NCI-H1436 (cell line): Measurements from ENCODE around the gene NDUFB7.
A peak's percentile ranks its signal among the peaks of the same experiment; 100 is the strongest.
"Not testable (repeated sequence)": the region's sequence is repeated elsewhere in the genome, so short reads cannot be mapped to it uniquely, and the experiment has no call there.

Experiments
- DNase-seq: peaks from one replicate; lab custom pipeline; 2025; lab: John Stamatoyannopoulos, UW

Gene NDUFB7

DNA sequence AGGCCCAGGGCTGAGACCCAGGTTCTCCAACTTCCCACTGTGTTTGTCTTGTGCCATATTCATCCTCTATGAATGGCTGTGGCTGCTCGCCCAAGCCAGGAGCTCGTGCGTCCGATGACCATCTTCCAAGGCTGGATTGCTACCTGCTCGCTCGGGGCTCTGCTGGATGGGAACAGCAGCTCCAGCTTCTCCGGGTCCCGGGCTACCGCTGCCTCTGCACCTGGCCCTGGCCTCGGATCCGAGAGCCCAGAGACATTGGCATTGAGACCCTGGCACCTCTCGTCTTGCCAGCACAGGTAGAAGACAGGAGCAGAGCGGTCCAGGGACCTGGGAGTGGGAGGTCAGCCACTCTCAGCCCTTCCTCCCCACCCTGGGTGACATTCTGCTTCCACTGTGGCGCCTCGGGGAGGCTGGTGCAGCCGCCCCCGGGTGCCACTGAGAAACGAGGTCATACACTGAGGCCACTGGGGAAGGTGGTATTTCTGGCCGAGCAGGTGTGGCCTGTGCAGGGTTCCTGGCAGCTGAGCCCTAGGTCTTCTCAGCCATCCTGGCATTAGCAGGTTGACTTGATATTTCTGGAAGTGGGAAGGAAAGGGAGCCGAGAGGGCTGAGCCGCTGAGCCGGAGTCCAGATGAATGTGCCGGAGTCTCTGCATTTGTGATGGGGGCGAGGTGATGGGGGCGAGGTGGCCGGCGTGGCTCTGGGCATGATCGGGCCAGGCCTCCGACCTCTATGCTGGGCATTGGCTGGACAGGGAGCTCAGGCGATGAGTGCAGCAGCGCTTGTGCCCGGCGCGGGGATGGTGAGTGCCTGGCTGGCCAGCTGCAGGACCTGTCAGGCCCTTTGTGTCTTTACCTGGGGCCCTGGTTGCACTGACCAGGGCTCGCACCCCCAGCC is 18.6 kb downstream of the NDUFB7 start:
- DNase-seq: no peak

DNA sequence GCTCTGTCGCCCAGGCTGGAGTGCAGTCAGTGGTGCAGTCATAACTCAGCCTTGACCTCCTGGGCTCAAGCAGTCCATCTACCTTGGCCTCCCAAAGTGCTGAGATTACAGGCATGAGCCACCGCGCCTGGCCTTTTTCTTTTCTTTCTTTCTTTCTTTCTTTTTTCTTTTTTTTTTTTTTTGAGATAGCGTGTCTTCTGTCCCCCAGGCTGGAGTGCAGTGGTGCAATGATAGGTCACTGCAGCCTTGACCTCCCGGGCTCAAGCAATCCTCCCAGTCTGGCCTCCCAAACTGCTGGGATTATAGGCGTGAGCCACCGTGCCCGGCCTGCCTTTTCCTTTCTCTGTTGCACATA is 19.9 kb downstream of the NDUFB7 start:
- DNase-seq: not testable (repeated sequence)

DNA sequence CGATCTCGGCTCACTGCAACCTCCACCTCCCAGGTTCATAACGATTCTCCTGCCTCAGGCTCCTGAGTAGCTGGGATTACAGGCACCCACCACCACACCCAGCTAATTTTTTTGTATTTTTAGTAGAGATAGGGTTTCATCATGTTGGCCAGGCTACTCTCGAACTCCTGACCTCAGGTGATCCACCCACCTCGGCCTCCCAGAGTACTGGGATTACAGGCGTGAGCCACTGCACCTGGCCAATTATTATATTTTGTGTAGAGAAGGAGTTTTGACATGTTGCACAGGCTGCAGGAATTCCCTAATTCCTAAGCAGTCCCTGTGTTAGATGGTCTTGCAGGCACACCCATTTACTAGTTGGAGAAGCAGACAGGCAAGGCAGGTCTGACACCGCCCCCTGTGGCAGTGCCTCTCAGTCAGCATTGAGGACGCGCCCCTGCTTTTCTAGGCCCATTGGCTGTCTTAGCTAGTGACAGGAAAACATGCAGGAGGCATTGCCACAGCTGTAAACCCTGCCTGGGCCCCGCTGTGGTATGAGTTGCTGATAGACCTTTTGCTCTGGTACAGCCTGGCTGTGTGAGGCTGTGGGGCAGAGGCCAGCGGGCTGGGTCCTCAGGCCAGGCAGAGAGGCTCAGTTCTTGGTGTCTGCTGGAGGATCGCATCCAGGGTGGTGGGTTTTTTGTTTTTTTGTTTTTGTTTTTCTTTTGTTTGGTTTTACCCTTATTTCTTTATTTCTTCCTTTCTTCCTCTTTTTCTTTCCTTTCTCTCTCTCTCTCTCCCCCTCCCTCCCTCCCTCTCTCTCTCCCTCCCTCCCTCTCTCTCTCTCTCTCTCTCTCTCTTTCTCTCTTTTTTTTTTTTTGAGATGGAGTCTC is 20.5 kb downstream of the NDUFB7 start:
- not testable (repeated sequence) for DNase-seq

DNA sequence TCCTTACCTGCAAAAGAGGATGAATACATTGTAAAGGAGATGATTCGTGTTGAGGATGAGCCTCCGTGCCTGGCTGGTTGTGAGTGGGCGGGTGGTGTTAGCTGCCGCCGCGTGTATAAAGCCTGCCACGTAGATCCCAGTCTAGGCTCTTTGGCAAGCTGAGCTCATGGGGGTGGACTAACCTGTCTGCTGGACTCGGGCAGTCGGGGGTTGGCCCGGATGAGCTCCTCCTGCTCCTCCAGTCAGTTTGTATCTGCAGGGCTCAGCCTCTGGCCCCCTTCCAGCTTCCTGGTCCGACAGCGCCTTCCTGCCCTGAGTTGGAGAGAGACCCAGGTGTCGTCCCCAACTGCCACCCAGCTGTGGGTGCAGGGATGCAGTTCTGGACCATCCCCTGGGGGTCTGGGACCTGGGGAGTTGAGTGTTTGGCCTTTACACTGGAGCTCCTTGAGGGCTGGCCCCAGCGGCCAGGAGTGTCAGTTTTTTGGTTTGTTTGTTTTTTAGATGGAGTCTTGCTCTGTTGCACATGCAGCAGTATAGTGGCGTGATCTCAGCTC is 21.6 kb downstream of the NDUFB7 start:
- DNase-seq: no peak

DNA sequence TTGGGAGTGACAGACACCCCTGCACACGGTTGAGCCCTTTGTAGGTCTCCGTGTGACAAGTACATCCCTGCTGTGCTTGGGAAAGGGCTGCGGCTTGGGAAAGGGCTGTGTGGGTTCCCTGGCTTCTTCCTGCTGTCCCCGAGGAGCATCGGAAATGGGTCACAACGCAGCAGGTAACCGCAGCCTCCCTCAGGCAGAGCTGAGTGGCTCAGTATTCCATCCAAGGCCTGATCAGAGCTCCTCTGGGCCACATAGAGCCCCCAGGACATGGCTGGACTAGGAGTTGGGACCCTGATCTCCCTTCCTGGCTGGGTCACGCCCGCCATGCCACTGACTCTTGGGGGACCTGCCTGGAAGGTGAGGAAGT is 26.2 kb downstream of the NDUFB7 start:
- no peak for DNase-seq

DNA sequence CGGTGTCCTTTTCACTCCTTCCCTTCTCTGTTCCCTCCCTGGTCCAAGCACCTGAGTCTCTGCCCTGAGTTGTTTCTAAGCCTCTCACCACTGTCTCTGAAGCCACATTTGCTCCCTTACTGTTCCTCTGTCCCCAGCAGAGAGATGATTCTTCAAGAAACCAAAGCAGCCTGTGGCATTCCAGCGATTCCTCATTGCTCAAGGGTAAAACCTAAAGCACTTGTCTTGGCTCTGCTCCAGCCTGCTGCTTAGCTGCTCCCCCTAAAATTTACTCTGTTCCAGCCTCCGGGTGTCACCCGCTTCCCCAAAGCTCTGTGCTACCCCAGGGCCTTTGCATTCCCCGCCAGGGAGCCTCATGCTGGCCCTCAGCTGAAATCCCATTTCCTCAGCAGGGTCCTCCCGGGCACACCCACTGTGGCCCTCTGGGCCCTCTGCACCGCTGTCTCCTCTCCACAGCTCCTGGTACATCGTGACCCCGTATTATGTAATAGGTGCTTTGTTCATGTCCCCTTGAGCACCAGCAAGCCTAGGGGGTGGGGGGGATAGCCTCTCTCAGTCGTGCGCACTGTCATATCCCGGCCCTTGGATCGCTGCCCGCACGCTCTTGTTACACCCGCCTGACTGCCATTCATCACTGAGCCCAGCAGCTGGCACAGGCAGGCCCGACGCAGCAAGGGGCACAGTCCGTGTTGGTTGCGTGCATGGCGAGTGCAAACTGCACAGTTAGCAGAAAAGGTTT is 26.7 kb downstream of the NDUFB7 start:
- DNase-seq: peak; percentile 87

DNA sequence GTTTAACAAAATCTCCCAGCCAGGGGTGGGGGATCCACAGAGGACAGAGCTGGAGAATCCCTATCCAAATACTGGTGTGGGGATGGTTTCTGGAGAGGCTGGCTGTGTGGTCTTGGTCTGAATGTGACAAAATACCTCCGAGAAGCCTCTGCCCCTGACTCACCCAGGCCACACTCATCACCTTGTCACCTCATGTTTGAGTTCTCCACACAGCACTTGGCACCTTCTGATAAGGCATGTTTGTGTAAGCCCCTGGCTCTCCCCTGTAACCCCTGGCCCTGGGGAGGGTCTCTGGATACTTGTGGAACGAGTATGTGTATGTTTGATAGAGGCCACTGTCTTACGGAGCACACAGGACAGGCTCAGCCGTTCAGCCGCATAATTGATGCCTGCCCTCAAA is 27.8 kb downstream of the NDUFB7 start:
- DNase-seq: no peak

DNA sequence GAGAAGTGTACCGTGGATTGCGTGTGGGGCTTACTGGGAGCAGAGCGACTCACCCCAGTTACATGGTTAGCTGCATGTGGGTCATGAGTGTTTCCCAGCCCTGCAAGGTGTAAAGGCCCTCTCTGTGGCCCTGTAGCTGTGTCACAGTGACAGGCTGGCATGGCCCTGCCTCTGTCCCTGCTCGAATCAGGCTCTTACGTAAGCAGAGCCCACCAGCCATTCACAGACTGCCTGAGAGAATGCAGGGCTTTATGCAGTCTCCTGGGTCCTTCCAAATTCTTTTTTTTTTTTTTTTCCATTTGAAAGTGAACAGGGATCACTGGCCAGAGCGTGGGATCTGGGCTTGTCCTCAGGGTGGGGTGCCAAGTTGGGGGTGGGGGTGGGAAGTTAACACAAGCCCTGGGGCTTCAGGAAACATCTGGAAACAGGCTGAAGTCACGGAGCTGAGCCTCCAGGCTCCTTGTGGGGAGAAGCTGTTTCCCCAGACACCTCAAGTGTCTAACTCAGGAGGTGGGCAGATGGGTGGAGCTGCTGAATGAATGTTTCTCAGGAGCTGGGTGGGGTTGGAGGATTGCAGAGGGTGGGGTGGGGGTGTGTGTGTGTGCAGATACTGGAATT is 29.0 kb downstream of the NDUFB7 start:
- DNase-seq: no peak

DNA sequence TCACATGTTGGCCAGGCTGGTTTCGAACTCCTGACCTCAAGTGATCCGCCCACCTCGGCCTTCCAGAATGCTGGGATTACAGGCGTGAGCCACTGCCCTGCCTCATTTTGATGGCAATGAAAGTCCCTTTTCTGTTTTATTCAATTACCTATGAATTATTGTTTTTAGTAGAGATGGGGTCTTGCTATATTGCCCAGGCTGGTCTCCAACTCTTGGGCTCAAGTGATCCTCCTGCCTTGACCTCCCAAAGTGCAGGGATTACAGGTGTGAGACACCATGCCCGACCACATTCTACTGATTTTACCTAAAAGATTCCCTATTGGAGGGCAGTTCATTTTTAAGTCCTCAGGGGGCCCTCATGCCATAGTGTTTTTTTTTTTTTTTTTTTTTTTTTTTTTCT is 29.9 kb downstream of the NDUFB7 start:
- not testable (repeated sequence) for DNase-seq

DNA sequence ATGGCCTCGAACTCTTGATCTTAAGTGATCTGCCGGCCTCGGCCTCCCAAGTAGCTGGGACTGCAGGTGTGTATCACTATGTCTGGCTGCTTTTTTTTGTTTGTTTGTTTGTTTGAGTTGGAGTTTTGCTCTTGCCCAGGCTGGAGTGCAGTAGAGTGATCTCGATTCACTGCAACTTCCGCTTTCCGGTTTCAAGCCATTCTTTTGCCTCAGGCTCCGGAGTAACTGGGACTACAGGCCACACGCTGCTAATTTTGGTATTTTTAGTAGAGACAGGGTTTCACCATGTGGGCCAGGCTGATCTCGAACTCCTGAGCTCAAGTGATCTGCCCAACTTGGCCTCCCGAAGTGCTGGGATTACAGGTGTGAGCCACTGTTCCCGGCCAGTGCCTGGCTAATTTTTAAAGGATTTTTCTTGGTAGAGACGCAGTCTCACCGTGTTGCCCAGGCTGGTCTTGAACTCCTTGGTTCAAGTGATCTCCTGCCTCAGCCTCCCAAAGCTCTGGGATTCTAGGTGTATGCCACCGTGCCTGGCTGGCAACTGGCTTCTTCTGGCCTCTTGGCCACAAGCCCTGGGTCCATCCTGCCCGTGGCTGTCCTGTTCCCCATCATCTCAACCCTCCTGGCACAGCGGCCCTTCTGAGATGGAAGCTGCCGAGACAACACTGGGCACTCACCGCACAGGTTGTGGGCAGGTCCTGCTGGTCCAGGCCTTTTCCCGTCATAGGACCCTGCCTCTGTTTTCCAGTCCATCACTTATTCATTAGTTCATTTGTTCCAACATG is 30.9 kb downstream of the NDUFB7 start:
- DNase-seq: no peak

DNA sequence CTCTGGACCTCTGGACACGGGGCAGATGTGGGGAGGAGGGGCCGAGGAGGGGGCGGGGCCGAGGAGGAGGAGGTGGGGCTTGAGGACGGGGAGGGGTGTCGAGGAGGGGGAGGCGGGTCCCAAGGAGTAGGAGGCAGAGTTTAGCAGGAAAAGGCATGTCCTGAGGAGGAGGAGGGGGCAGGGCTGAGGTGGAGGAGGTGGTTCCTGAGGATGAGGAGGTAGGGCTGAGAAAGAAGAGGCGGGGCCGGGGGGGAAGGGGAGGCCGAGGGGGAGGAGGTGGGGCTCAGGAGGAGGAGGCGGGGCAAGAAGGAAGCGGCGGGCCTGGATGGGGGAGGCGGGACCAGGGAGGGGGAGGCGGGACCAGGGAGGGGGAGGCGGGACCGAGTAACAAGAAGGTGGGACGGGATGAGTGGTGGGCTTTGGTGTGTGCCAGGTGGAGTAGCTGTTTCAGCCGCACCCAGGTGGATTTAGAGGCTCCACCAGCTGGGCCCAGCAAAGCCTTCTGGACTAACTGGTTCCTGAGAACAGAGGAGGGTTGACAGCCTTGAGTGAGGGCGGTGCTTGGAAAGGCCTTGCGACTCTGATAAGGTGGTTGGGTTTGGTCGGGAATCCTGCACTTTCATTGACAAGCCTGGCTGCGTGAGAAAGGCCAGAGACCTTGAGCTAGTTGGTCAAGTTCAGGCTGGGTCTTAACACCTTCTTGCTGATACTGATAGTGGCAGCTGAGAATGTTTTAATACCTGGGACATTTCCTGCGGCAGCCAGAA is 34.8 kb downstream of the NDUFB7 start:
- DNase-seq: no peak

DNA sequence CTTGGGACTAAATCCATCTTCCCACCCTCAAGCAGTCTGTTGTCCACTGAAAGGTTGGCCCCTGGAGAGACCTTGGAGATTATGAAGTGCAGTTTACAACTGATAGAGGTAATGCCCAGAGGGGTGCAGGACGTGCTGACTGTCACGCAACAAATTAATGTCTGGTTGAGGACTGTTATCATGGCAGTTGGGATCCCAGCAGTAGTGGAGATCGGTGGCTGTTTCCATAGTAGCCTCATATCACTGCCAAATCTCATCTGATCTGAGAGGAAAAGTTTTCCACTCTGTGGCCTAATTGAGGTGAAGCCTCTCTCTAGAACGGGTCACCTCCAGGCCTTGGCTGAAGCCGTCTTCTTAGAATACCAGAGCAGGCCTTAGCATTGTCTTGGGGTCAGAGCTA is 38.4 kb downstream of the NDUFB7 start:
- DNase-seq: no peak

DNA sequence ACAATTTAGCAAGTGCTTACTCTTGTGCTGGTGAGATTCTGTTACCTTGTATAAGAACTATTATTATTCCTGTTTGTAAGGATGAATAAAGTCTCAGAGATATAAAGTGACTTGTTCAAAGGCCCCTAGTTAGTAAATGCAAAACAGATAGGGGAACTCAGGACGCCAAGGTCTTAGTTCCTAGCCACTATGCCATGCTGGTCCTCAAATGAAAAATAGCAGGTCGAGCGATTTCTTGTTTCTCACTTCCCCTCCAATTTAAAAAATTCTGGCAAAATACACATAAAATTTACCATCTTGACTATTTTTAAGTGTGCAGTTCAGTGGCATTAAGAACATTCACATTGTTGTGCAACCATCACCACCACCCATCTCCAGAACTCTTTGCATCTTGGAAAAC is 41.4 kb downstream of the NDUFB7 start:
- no peak for DNase-seq

DNA sequence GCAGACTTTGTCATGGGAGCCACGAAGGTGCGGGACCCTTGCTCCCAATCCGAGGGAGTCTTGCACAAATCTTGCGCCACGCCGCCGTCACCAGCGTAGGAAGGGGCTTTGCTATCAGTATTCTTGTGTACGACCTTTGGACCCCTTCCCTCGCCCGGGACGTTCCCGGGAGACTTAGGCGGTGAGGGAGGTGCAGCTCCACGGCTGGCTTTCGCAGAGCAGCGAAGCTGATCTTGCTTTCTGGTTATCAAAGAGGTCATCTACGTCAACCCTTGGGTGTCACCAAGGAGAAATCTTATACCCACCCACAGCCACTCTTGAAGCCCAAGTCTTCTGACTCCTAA is 41.9 kb downstream of the NDUFB7 start:
- no peak for DNase-seq

DNA sequence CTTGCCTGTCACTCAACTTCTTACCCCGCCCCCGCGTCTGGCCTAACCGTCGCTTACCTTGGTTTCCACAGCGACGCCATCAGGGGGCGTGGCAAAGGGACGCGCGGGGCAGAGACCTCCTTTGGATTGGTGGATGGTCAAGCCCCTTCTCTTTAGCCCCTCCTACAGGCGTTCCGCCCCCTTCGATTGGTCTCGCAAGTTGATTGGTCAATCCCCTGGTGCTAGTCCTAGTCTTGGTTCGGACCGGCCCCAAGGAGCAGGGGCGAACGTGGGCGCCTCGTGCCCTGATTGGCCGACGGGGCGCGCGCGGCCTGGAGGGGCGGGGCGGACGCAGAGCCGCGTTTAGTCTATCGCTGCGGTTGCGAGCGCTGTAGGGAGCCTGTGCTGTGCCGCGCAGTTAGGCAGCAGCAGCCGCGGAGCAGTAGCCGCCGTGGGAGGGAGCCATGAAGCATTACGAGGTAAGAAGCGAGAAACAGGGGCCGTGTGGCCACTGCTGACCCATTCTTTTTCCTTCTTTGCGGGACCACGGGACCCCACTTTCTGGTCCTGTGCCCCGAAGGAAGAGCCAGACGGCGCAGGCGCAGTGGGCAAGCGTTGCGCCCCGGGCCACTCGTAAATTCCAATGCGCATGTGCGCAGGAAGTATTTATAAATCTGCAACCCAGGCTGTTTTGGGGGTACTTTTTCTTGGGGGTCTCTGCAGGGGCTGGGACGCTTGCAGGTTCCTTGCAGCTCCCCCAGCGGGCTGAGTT is 42.4 kb downstream of the NDUFB7 start, which contains the start of gene TECR:
TSS of gene TECR (plus strand) at position 341 of the 751 bp plus-strand sequence. CDS start at position 444, 103 bp downstream.
- peak; percentile 100 for DNase-seq

DNA sequence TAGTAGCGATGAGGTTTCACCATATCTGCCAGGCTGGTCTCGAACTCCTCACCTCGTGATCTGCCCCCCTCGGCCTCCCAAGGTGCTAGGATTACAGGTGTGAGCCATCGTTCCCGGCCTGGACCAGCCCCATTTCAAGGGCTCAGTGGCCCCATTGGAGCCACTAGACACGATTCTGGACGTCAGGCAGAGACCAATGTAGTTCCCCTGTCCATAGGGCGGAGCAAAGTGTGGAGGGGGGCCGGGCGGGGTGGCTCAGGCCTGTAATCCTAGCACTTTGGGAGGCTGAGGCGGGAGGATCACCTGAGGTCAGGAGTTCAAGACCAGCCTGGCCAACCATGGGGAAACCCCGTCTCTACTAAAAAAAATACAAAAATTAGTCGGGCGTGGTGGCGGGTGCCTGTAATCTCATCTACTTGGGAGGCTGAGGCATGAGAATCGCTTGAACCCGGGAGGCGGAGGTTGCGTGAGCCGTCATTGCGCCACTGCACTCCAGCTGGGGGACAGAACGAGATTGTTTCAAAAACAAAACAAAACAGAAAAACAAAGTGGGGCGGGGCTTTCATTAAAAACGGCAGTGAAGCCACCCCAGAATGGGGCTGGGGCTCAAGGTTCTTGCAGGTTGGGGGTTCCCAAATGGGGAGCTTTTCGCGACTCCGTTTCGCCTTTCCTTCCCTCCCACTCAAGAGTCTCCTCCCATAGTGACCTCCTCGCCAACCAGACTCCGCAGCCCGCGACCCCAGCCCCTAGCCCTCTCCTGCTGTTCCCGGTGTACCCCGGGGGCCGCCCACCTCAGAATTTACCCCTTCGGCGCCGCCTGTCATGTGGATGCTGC is 43.2 kb downstream of the NDUFB7 start:
- no peak for DNase-seq

DNA sequence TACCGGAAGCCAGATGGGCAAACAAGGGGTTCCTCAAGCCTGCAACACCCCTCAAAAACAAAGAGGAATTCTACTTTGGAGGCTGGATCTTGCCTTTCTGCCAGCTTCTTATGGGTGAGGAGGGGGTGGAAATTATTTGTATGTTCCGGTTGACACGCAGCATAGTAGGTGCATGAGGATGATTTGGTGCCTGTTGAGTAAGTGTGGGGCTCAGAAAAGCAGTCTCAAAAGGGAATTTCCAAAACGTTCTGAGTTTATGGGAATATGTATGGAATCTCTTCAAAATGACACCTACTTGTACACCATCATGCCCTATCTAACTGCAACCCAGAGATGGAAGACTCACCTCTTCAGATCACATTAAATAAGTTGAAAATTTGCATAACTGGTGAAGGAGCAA is 45.4 kb downstream of the NDUFB7 start:
- no peak for DNase-seq

DNA sequence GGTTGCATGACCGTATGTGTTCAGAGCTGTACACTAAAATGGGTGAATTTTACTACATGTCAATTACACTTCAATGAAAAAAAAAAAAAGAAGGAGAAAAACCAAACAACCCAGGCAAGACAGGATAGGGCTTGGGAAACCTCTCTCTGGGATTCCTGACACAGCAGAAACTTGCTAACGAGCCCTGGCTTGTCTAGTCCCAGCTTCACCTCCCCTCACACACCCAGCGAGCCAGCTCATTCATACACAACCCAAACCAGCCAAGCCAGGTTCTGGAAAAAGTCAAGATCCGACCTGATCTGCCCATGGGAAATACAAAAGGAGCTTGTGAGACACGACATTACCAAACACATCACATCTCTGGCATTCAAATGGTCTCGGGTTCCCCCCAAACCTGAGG is 46.1 kb downstream of the NDUFB7 start:
- no peak for DNase-seq

DNA sequence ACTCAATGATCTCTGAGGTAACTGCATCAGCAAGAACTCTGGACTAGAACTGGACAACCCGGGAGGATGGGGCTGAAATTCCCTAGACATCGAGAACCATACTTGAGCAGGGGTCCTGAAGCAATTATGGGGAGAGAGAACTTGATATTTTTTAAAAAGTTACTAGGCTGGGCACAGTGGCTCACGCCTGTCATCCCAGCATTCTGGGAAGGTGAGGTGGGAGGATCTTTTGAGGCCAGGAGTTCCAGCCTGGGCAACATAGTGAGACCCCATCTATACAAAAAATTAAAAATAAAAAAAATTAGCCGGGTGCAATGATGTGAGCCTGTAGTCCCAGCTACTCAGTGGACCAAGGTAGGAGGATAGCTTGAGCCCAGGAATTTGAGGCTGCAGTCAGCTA is 51.3 kb downstream of the NDUFB7 start:
- DNase-seq: no peak
